H1 (cell line): ENCODE measurements around the gene NELFE. TPM values are rescaled to one million over a fixed set of nuclear protein-coding genes. Genes with fewer than 3 reads are reported as not detected.

ENCODE experiments used
- CTCF ChIA-PET: fragments of 300-600 bp; sonication (Branson Sonifier 250); formaldehyde crosslinking; loops from one replicate; lab custom pipeline; 2021; ENCODE audit not compliant: partially characterized antibody; lab: Charles Lee
- POLR2A ChIA-PET: fragments of 300-600 bp; sonication (Branson Sonifier 250); formaldehyde crosslinking; loops from one replicate; lab custom pipeline; 2021; ENCODE audit warnings: inconsistent platforms; ENCODE audit not compliant: partially characterized antibody; lab: Charles Lee
- DNase-seq, 2 experiments: peaks; one replicate each; pipeline versions ENCODE4 v3.0.0 to v3.0.0-alpha.2; 2010 to 2022; ENCODE audit warnings: low spot score in 2 of 2, low read depth in 1 of 2, mixed read lengths in 1 of 2
- FAIRE-seq: peaks from 2 replicates; lab custom pipeline; 2011; peaks lifted over from hg19 to GRCh38; lab: Jason Lieb, UNC
- H2AFZ ChIP-seq: 2 replicates; pipeline ENCODE4 v1.8.1; 2012; ENCODE audit warnings: low read length, inconsistent platforms
- H2AK5ac ChIP-seq: 2 replicates; pipeline ENCODE4 v1.6.1; 2013; ENCODE audit warnings: low read depth, low read length
- H2BK120ac ChIP-seq: replicated peaks from 2 replicates; pipeline ENCODE3; 2013; ENCODE audit warnings: low read depth, low read length, inconsistent platforms
- H2BK12ac ChIP-seq: 2 replicates; pipeline ENCODE4 v1.6.1; 2013; ENCODE audit warnings: low read depth, low read length
- H2BK15ac ChIP-seq: 2 replicates; pipeline ENCODE4 v1.6.1; 2013; ENCODE audit warnings: low read length
- H2BK20ac ChIP-seq: 2 replicates; pipeline ENCODE4 v1.6.1; 2013; ENCODE audit warnings: low read length
- H2BK5ac ChIP-seq: 2 replicates; pipeline ENCODE4 v1.6.1; 2013; ENCODE audit warnings: low read depth, low read length
- H3K14ac ChIP-seq: 2 replicates; pipeline ENCODE4 v1.6.1; 2013; ENCODE audit warnings: inconsistent platforms; ENCODE audit not compliant: insufficient read length
- H3K18ac ChIP-seq: 2 replicates; pipeline ENCODE4 v1.6.1; 2013; ENCODE audit warnings: low read length; ENCODE audit errors: extremely low read depth
- H3K23ac ChIP-seq: 2 replicates; pipeline ENCODE4 v1.6.1; 2013; ENCODE audit warnings: inconsistent platforms; ENCODE audit not compliant: insufficient read length
- H3K23me2 ChIP-seq: 2 replicates; pipeline ENCODE4 v1.6.1; 2013; ENCODE audit warnings: low read depth, low read length
- H3K27ac ChIP-seq: 2 replicates; pipeline ENCODE4 v1.6.1; 2011; ENCODE audit warnings: low read depth, low read length, inconsistent platforms
- H3K27me3 ChIP-seq, 4 experiments: replicated peaks in 1 of 4; 1 replicate in 1 of 4; 2 replicates in 3 of 4; pipeline versions ENCODE4 v1.6.1 to v1.8.1; 2011 to 2013; ENCODE audit warnings: low read length in 3 of 4, mild to moderate bottlenecking in 3 of 4, inconsistent platforms in 2 of 4, mixed read lengths in 2 of 4, moderate library complexity in 1 of 4; ENCODE audit not compliant: control insufficient read depth in 3 of 4, insufficient read depth in 3 of 4; ENCODE audit errors: extremely low read depth in 1 of 4
- H3K36me3 ChIP-seq, 4 experiments: 2 replicates each; pipeline versions ENCODE4 v1.6.1 to v1.8.1; 2011 to 2013; ENCODE audit warnings: mild to moderate bottlenecking in 4 of 4, low read length in 3 of 4, moderate library complexity in 2 of 4, control low read depth in 1 of 4, inconsistent platforms in 1 of 4; ENCODE audit not compliant: insufficient read depth in 4 of 4, control insufficient read depth in 2 of 4
- H3K4ac ChIP-seq: replicated peaks from 2 replicates; pipeline ENCODE3; 2013; ENCODE audit warnings: low read length, low read depth, mixed read lengths, inconsistent platforms; ENCODE audit not compliant: insufficient read length
- H3K4me1 ChIP-seq, 4 experiments: replicated peaks in 1 of 4; 1 replicate in 1 of 4; 2 replicates in 3 of 4; pipeline versions ENCODE4 v1.6.1 to v1.8.1; 2011 to 2013; ENCODE audit warnings: low read length in 3 of 4, inconsistent platforms in 2 of 4, mixed read lengths in 1 of 4; ENCODE audit not compliant: insufficient read depth in 4 of 4, control insufficient read depth in 3 of 4
- H3K4me2 ChIP-seq, 2 experiments: 2 replicates each; pipeline versions ENCODE4 v1.6.1 to v1.8.1; 2011 to 2013; ENCODE audit warnings: low read depth in 2 of 2, low read length in 2 of 2, control low read depth in 1 of 2, inconsistent platforms in 1 of 2, mild to moderate bottlenecking in 1 of 2; ENCODE audit not compliant: insufficient read depth in 1 of 2
- H3K4me3 ChIP-seq, 4 experiments: fragments of 200-600, 300-600 bp in 1 of 4; sonication (generic), shearing (Covaris generic), sonication (Bioruptor Twin) in 1 of 4; 2 replicates each; pipeline versions ENCODE4 v1.5.1 to v1.8.1; 2011 to 2016; ENCODE audit warnings: low read length in 4 of 4, low read depth in 3 of 4, control low read depth in 2 of 4, inconsistent platforms in 2 of 4, mild to moderate bottlenecking in 2 of 4, mixed read lengths in 1 of 4, moderate library complexity in 1 of 4; ENCODE audit not compliant: insufficient read depth in 2 of 4; ENCODE audit errors: extremely low read depth in 1 of 4
- H3K56ac ChIP-seq: replicated peaks from 2 replicates; pipeline ENCODE3; 2013; ENCODE audit warnings: low read depth, mild to moderate bottlenecking, mixed read lengths, low read length, inconsistent platforms; ENCODE audit not compliant: insufficient read length
- H3K79me1 ChIP-seq: 2 replicates; pipeline ENCODE4 v1.6.1; 2013; ENCODE audit warnings: low read depth, low read length, control low read depth
- H3K79me2 ChIP-seq, 2 experiments: 2 replicates each; pipeline versions ENCODE4 v1.6.1 to v1.8.1; 2012 to 2013; ENCODE audit warnings: low read length in 2 of 2, mild to moderate bottlenecking in 2 of 2, inconsistent platforms in 1 of 2; ENCODE audit not compliant: insufficient read depth in 2 of 2, control insufficient read depth in 1 of 2
- H3K9ac ChIP-seq, 4 experiments: replicated peaks in 1 of 4; 1 replicate in 1 of 4; 2 replicates in 3 of 4; pipeline versions ENCODE4 v1.6.1 to v1.8.1; 2011 to 2013; ENCODE audit warnings: low read depth in 3 of 4, low read length in 3 of 4, control low read depth in 2 of 4, mild to moderate bottlenecking in 2 of 4, moderate library complexity in 2 of 4, inconsistent platforms in 1 of 4; ENCODE audit errors: extremely low read depth in 1 of 4
- H3K9me3 ChIP-seq, 2 experiments: 2 replicates each; pipeline versions ENCODE4 v1.6.1 to v1.8.1; 2012 to 2013; ENCODE audit warnings: mild to moderate bottlenecking in 2 of 2, moderate library complexity in 2 of 2, control low read depth in 1 of 2, inconsistent platforms in 1 of 2, low read depth in 1 of 2, low read length in 1 of 2, mixed read lengths in 1 of 2; ENCODE audit not compliant: insufficient read depth in 2 of 2
- H4K20me1 ChIP-seq, 2 experiments: replicated peaks in 1 of 2; 2 replicates each; pipeline versions ENCODE3 to v1.8.1; 2011 to 2013; ENCODE audit warnings: inconsistent platforms in 2 of 2, low read length in 2 of 2, mild to moderate bottlenecking in 1 of 2; ENCODE audit not compliant: insufficient read depth in 2 of 2, control insufficient read depth in 1 of 2
- H4K5ac ChIP-seq: 2 replicates; pipeline ENCODE4 v1.6.1; 2013; ENCODE audit warnings: low read length, low read depth, mixed read lengths, inconsistent platforms; ENCODE audit not compliant: insufficient read length
- H4K8ac ChIP-seq: 2 replicates; pipeline ENCODE4 v1.8.0; 2013; ENCODE audit warnings: mild to moderate bottlenecking, moderate library complexity, low read length, inconsistent platforms; ENCODE audit not compliant: insufficient read depth; ENCODE audit errors: extremely low read depth
- H4K91ac ChIP-seq: replicated peaks from 2 replicates; pipeline ENCODE3; 2013; ENCODE audit warnings: low read length, mixed read lengths, inconsistent platforms; ENCODE audit not compliant: insufficient read length
- MAX ChIP-seq: IDR thresholded peaks from 2 replicates; pipeline ENCODE4 v1.6.1; 2012; ENCODE audit warnings: inconsistent platforms
- RBBP5 ChIP-seq: IDR thresholded peaks from 2 replicates; pipeline ENCODE4 v1.7.1; 2012; ENCODE audit warnings: low read depth, mild to moderate bottlenecking, inconsistent platforms, low read length, moderate library complexity, borderline replicate concordance
- WGBS, 2 experiments: shearing (Covaris generic) in 1 of 2; methylation state at CpG; one replicate each; pipeline versions ENCODE4 v1.1.6 to v1.1.7; 2013 to 2015; ENCODE audit warnings: low lambda C conversion rate in 2 of 2, mixed read lengths in 2 of 2, inconsistent platforms in 1 of 2, low coverage in 1 of 2, missing lambda C conversion rate in 1 of 2; ENCODE audit not compliant: insufficient replicate concordance in 2 of 2, insufficient coverage in 1 of 2, insufficient read length in 1 of 2; ENCODE audit errors: extremely low coverage in 1 of 2, missing lambda C conversion rate in 1 of 2; 5-methylcytosine and 5-hydroxymethylcytosine counted together
- polyA plus RNA-seq, 7 experiments: library from polyadenylated mRNA; depleted of rRNA in 3 of 7; stranded (reverse) in 5 of 7; unstranded in 2 of 7; fragments of >200 nt in 5 of 7; fragments of 200-250 nt in 2 of 7; gene quantifications; 1 replicate in 5 of 7; 2 replicates in 1 of 7; 4 replicates in 1 of 7; pipeline versions ENCODE4 v1.2.1 to v1.2.3, GENCODE V29; 2011 to 2013; ENCODE audit warnings: missing spikeins in 2 of 7, mixed read lengths in 2 of 7
- total RNA-seq: library from RNA; stranded (reverse); fragmentation: NEBNext Ultra II Directional; extraction: Animal tissue kit (Norgen Biotek cat#: 25700); gene quantifications from 2 replicates; pipeline ENCODE4 v1.2.1, GENCODE V29; 2021

Gene NELFE
- total and polyA plus RNA-seq, 2 of the 8 experiments (the other 6 are each of a cell fraction or from before 2014, with no cell fraction given): 49.2 to 71.5 TPM

GRCh38 chr6:31945507-31946369 is 13.0 kb downstream of the NELFE start, which contains the start of gene CFB:
Gene CFB (plus strand): TSS chr6:31946095. CDS start chr6:31946222, 127 bp downstream.
- Histone ChIP-seq H2BK20ac (no peak within 1 kb of the TSS), H4K91ac (no peak within 1 kb of the TSS), H3K9ac (no peak within 1 kb of the TSS), H3K18ac (no peak within 1 kb of the TSS), H3K23ac (no peak within 1 kb of the TSS), H2BK15ac (0 out of 2 replicates have a peak within 1 kb of the TSS, but pooled peaks have one; percentile 29), H4K20me1 (no peaks in the 10 kb centered on the region), H4K5ac (no peak within 1 kb of the TSS), H3K79me1 (no peaks in the 10 kb centered on the region), H3K4me2 (no peak within 1 kb of the TSS), H3K4me3 (no peak within 1 kb of the TSS), H3K14ac (no peak within 1 kb of the TSS), H4K8ac (peak within 1 kb of the TSS; percentile 64; the same call in 1 of the 2 replicates), H3K27me3 (peaks cover 0 to 11% (median 2%) of the 10 kb centered on the region in 4 experiments; a peak in 3 of 7 replicates), H2BK5ac (no peak within 1 kb of the TSS), H2AFZ (no peak within 1 kb of the TSS), H3K23me2 (no peaks in the 10 kb centered on the region), H3K4ac (no peak within 1 kb of the TSS), H3K79me2 (no peaks in the 10 kb centered on the region), H2BK12ac (no peak within 1 kb of the TSS), H3K4me1 (peaks cover 0 to 2% (median 0%) of the 10 kb centered on the region in 4 experiments; a peak in 1 of 7 replicates), H3K36me3 (peaks cover 0 to under 1% (median 0%) of the 10 kb centered on the region in 4 experiments; a peak in 1 of 8 replicates), H2AK5ac (no peak within 1 kb of the TSS), H2BK120ac (no peak within 1 kb of the TSS), H3K56ac (no peak within 1 kb of the TSS), H3K27ac (no peak within 1 kb of the TSS), H3K9me3 (no peaks in the 10 kb centered on the region)
- 79% methylated on average over 11 of the region's 11 CpGs; no CpG with 5 or more reads in 1 of the 2 experiments for WGBS, 2 experiments
- FAIRE-seq: no peak
- no peak for DNase-seq
- CTCF ChIA-PET: interaction anchor here (0.7 to 2.0 kb wide), 6 partner anchors 10 to 102 kb away, joined by 3 to 6 read pairs (median 3); no protein-coding TSS in a partner anchor
- POLR2A ChIA-PET: interaction anchor here (0.6 to 3.4 kb wide), 14 partner anchors 9 to 282 kb away, joined by 3 to 16 read pairs (median 4); partner anchors contain the start of genes DXO, NELFE and SKIC2
- TF ChIP-seq MAX: no peak
- TF ChIP-seq RBBP5: no peak
